SK-N-SH treated with all-trans-retinoic acid at 6 μM for 48 hours (cell line): ENCODE results near the gene DCK.

Experiments used
- ARNTL ChIP-seq: fragments of 450-650 bp; formaldehyde crosslinking; IDR thresholded peaks from 2 replicates; pipeline ENCODE4 v1.5.0; 2020; ENCODE audit warnings: low read depth, mild to moderate bottlenecking, moderate library complexity, borderline replicate concordance
- CREB5 ChIP-seq: fragments of 250-450 bp; sonication (Bioruptor Pico); IDR thresholded peaks from 2 replicates; pipeline ENCODE4 v1.5.1; 2020; ENCODE audit warnings: low read depth, mild to moderate bottlenecking, moderate library complexity
- CSRNP3 ChIP-seq: fragments of 250-450 bp; sonication (Bioruptor Pico); IDR thresholded peaks from 2 replicates; pipeline ENCODE4 v1.5.1; 2021; ENCODE audit warnings: mild to moderate bottlenecking, moderate library complexity
- ESRRG ChIP-seq: fragments of 250-450 bp; sonication (Bioruptor Pico); IDR thresholded peaks from 2 replicates; pipeline ENCODE4 v1.6.1; 2021; ENCODE audit warnings: mild to moderate bottlenecking
- ISL1 ChIP-seq: fragments of 250-450 bp; sonication (Bioruptor Pico); IDR thresholded peaks from 2 replicates; pipeline ENCODE4 v2.1.2; 2022; ENCODE audit warnings: mild to moderate bottlenecking, moderate library complexity
- PATZ1 ChIP-seq: fragments of 250-450 bp; sonication (Bioruptor Pico); IDR thresholded peaks from 2 replicates; pipeline ENCODE4 v1.8.0; 2020; ENCODE audit warnings: mild to moderate bottlenecking, moderate library complexity, borderline replicate concordance
- RARB ChIP-seq: fragments of 250-450 bp; sonication (Bioruptor Pico); IDR thresholded peaks from 2 replicates; pipeline ENCODE4 v1.8.0; 2021; ENCODE audit warnings: mild to moderate bottlenecking, moderate library complexity
- TOX ChIP-seq: fragments of 250-450 bp; sonication (Bioruptor Pico); IDR thresholded peaks from 2 replicates; pipeline ENCODE4 v1.8.0; 2021; ENCODE audit warnings: mild to moderate bottlenecking, moderate library complexity, borderline replicate concordance
- TSHZ2 ChIP-seq: fragments of 250-450 bp; sonication (Bioruptor Pico); IDR thresholded peaks from 2 replicates; pipeline ENCODE4 v1.5.0; 2020; ENCODE audit warnings: mild to moderate bottlenecking, moderate library complexity
- ZC3H10 ChIP-seq: fragments of 250-450 bp; sonication (Bioruptor Pico); IDR thresholded peaks from 2 replicates; pipeline ENCODE4 v1.5.1; 2021; ENCODE audit warnings: mild to moderate bottlenecking, moderate library complexity
- ZFP3 ChIP-seq: fragments of 250-450 bp; sonication (Bioruptor Pico); IDR thresholded peaks from 2 replicates; pipeline ENCODE4 v1.5.0; 2020; ENCODE audit warnings: mild to moderate bottlenecking, moderate library complexity

GRCh38 chr4:71074452-71075299 is 81.2 kb downstream of the DCK start:
- TF ChIP-seq ARNTL (CRISPR knock-in tag) (no peak), ZC3H10 (CRISPR knock-in tag) (no peak), ZFP3 (CRISPR knock-in tag) (no peak), TOX (CRISPR knock-in tag) (no peak), RARB (CRISPR knock-in tag) (no peak), CREB5 (CRISPR knock-in tag) (no peak), TSHZ2 (CRISPR knock-in tag) (no peak), CSRNP3 (CRISPR knock-in tag) (no peak), ISL1 (CRISPR knock-in tag) (no peak), PATZ1 (CRISPR knock-in tag) (no peak), ESRRG (CRISPR knock-in tag) (no peak)
